Measurements from ENCODE around the gene PTPN2. TPM values are rescaled to one million over a fixed set of nuclear protein-coding genes. Genes with fewer than 3 reads are reported as not detected.
"Not testable (repeated sequence)": the region's sequence is repeated elsewhere in the genome, so short reads cannot be mapped to it uniquely, and the experiment has no call there.

PTPN2 gene
- polyA plus RNA-seq, 6 donors from 2014 or later = 84.6 to 112 (median 99.1) TPM

DNA sequence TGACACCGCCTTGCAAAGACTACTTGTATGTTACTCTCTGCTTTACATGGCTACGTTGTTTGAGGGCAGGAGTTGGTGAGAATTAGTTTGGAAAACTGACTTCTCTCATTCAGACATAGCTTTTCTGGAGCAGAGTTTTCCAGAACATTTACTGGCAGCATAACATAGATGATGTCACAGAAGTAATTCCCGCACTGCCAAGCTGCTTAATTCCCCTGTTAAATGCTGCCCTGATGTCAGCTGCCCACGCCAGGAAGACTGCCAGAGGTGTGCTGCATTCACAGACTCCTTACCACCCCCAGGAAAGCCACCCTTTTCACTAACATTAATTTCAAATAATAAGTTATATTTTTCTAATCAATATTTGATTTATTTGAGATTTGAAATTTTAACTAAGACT is 24.7 kb upstream of the PTPN2 start:
- no peak for ATAC-seq (ENCODE audit: low read depth in 2 of 2)
- Mint-ChIP-seq H3K4me3 (no peak overlapping the region), H3K36me3 (peaks cover 0 to 6% of the 10 kb centered on the region in 2 donors), H3K27ac (no peak overlapping the region), H3K9me3 (peaks cover 0 to 6% (median 0%) of the 10 kb centered on the region in 7 donors), H3K4me1 (peaks cover 3 to 8% (median 8%) of the 10 kb centered on the region in 3 donors), H3K27me3 (peaks cover 8 to 32% (median 11%) of the 10 kb centered on the region in 3 donors)
- DNase-seq = no peak

DNA sequence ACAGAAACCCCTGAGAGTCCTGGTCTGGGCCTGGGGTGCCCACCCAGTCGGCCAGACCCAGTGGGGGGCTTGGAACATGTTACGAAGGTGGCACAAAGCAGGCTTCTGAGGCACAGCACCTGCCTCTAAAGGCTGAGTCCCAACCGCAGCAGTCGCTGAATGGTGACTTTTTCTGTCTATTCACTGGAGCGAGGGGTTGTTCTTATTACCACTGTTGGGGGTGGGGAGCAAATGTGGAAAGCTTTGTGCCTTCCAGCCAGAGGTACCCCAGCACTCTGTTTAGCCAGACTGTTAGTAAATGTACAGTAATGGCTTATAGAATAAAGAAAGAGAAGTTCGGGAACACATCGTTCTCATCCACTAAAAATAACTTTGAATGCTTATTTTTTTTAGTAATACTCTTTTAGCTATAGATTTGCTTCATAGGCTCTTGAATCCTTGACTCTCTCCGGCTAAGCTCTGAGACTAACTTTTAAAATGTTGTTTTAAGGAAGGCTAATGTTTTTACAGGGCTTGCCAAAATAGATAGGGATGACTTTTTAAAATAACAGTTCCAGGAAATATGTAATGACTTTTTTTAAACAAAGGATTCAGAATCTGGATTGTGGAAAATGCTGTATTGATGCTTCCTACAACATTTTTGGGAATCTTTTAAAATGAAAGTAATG is 23.4 kb upstream of the PTPN2 start:
- no peak for ATAC-seq (ENCODE audit: low read depth in 2 of 2)
- DNase-seq = no peak

DNA sequence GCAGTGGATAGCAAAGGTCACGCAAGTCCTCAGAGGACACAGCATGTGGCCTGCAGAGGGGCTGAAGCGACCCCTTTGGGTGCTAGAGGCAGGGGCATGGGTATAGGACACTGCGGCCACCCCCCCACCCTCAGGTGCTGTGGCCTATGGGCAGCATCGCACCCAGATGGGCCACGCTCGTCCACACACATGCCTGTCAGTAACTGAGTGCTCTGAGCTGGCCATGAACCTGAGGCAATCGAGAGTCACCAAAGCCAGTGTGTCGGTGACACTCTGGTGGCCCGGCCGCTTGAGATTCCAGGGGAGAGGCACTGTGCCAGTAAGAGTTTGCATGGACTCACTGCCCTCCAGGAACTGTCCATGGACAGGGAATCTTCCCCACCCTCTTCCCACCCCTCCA is 22.7 kb upstream of the PTPN2 start:
- peaks cover 3 to 8% (median 8%) of the 10 kb centered on the region in 3 donors for H3K4me1 Mint-ChIP-seq
- H3K36me3 Mint-ChIP-seq = no peaks in the 10 kb centered on the region
- H3K4me3 Mint-ChIP-seq = no peak overlapping the region
- ATAC-seq (ENCODE audit: low read depth in 2 of 2) (no peak), DNase-seq (no peak)
- H3K27ac Mint-ChIP-seq = no peak overlapping the region
- H3K9me3 Mint-ChIP-seq = no peaks in the 10 kb centered on the region
- peaks cover 15 to 32% (median 19%) of the 10 kb centered on the region in 3 donors for H3K27me3 Mint-ChIP-seq

More for the DNA sequence above, 23.4 kb upstream of the PTPN2 start:
- peaks cover 3 to 8% (median 8%) of the 10 kb centered on the region in 3 donors for H3K4me1 Mint-ChIP-seq
- peaks cover 13 to 32% (median 14%) of the 10 kb centered on the region in 3 donors for H3K27me3 Mint-ChIP-seq
- no peak overlapping the region for H3K4me3 Mint-ChIP-seq
- H3K36me3 Mint-ChIP-seq = no peaks in the 10 kb centered on the region
- H3K27ac Mint-ChIP-seq = no peak overlapping the region
- no peaks in the 10 kb centered on the region for H3K9me3 Mint-ChIP-seq

DNA sequence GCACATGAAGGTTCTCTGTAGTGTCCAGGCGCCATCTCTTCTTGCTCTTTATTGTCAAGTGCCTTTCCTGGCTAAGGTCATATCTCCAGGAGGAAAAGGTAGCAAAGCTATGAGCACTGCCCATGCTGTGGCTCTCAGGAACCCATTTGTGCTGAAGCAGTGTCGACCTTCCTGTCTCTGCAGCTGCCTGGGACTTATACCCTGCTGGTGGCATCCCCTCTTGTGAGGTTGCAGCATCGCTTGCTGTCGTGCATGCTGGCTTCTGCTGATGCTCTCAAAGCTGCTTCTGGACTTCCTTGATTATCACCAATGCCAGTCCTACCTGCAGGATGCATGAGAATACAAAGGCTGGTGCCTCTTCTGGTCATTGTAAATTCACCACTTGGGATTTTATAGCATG is 22.1 kb upstream of the PTPN2 start:
- Mint-ChIP-seq H3K4me1 (peaks cover 3 to 6% (median 4%) of the 10 kb centered on the region in 3 donors), H3K9me3 (no peaks in the 10 kb centered on the region), H3K27ac (peak overlapping the region in 1 of 6 donors; percentile 38), H3K4me3 (no peak overlapping the region), H3K27me3 (peaks cover 15 to 32% (median 21%) of the 10 kb centered on the region in 3 donors), H3K36me3 (no peaks in the 10 kb centered on the region)
- ATAC-seq (ENCODE audit: low read depth in 2 of 2) = no peak
- DNase-seq = no peak

DNA sequence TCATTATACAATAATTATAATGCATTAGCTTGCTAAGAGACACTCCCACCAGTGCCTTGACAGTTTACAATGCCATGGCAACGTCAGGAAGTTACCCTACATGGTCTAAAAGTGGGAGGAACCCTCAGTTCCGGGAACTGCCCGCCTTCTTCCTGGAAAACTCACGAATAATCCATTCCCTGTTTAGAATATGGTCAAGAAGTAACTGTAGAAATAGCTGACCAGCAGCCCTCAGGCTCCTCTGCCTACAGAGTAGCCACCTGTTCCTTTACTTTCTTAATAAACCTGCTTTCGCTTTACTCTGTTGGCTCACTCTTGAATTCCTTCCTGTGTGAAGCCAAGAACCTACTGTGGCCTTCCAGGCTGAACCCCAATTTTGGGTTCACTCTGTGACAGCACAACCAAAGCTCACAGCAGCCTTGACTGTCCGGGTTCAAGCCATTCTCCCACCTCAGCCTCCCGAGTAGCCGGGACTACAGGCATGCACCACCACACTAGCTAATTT is 20.0 kb upstream of the PTPN2 start:
- Mint-ChIP-seq H3K27ac (no peak overlapping the region), H3K4me3 (no peak overlapping the region), H3K36me3 (no peaks in the 10 kb centered on the region), H3K27me3 (peaks cover 14 to 37% (median 27%) of the 10 kb centered on the region in 3 donors), H3K4me1 (no peaks in the 10 kb centered on the region), H3K9me3 (no peaks in the 10 kb centered on the region)
- ATAC-seq (ENCODE audit: low read depth in 2 of 2) (no peak), DNase-seq (no peak)

DNA sequence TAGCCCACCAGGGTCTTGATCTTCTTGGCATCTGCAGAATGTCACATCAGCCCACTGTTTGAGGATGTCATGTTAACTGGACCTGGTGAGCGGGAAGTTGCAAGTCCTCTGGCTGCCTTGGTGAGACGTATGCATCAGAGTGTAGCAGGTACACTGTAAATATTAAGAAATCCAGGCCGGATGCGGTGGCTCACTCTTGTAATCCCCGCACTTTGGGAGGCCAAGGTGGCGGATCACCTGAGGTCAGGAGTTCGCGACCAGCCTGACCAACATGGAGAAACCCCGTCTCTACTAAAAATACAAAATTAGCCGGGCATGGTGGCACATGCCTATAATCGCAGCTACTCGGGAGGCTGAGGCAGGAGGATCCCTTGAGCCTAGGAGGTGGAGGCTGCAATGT is 17.2 kb upstream of the PTPN2 start:
- H3K4me1 Mint-ChIP-seq; H3K9me3 Mint-ChIP-seq; ATAC-seq (ENCODE audit: low read depth in 2 of 2); DNase-seq; H3K36me3 Mint-ChIP-seq; H3K4me3 Mint-ChIP-seq: not testable (repeated sequence)
- peaks cover 16 to 36% (median 36%) of the 10 kb centered on the region in 3 donors for H3K27me3 Mint-ChIP-seq
- peak overlapping the region in 1 of 6 donors; percentile 53 for H3K27ac Mint-ChIP-seq

DNA sequence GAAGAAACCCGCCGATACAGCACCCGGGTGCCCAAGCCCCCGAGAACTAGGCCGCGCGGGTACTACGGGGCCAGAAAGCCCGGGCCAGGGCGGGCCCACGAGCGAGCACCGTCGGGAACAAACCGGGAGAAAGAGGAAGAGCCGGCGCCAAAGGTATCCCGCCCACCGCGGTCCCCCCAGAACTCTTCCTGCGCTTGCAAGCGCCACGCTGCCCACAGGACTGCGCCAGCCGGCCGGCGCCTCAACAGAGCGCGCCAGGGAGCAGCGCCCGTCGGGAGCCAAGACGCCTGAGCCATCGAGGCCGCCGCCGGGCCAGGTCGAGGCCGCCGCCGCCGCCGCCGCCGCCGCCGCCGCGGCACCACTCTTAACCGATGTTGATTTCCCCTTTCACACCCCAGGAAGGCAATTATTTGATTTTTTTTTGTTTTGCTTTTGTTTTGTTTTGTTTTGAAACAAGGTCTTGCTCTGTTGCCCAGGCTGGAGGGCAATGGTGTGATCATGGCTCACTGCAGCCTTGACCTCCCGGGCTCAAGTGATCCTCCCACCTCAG is 12.8 kb upstream of the PTPN2 start:
- DNase-seq, H3K27ac Mint-ChIP-seq, H3K9me3 Mint-ChIP-seq, H3K36me3 Mint-ChIP-seq: not testable (repeated sequence)
- peaks cover 31 to 43% (median 41%) of the 10 kb centered on the region in 3 donors for H3K27me3 Mint-ChIP-seq
- peak overlapping the region in 6 of 8 donors; percentile 62 to 75 (median 69) for H3K4me3 Mint-ChIP-seq
- H3K4me1 Mint-ChIP-seq = peaks cover 6 to 11% (median 6%) of the 10 kb centered on the region in 3 donors
- ATAC-seq (ENCODE audit: low read depth in 2 of 2) = peak; percentile 70

DNA sequence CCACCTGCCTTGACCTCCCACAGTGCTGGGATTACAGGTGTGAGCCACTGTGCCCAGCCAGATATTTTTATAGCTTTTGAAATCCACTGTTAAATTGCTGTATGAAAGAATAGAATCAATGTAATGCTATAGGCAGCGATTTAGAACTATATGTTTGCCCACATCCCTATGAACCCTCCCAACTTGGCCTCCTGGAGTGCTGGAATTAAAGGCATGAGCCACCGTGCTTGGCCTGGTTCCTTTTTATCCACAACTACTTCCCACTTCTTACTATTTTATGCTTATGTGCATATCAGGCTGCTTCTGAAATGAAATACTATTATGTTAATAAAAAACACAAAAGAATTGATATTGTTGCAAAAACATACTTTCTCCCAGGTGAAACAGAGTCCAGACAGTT is 11.6 kb upstream of the PTPN2 start:
- Mint-ChIP-seq H3K4me1 (peaks cover 7 to 11% (median 9%) of the 10 kb centered on the region in 3 donors), H3K27ac (no peak overlapping the region), H3K9me3 (no peaks in the 10 kb centered on the region), H3K27me3 (peaks cover 31 to 41% (median 40%) of the 10 kb centered on the region in 3 donors), H3K36me3 (no peaks in the 10 kb centered on the region), H3K4me3 (peak overlapping the region in 3 of 8 donors; percentile 20 to 28 (median 28))
- DNase-seq (no peak), ATAC-seq (ENCODE audit: low read depth in 2 of 2) (no peak)

DNA sequence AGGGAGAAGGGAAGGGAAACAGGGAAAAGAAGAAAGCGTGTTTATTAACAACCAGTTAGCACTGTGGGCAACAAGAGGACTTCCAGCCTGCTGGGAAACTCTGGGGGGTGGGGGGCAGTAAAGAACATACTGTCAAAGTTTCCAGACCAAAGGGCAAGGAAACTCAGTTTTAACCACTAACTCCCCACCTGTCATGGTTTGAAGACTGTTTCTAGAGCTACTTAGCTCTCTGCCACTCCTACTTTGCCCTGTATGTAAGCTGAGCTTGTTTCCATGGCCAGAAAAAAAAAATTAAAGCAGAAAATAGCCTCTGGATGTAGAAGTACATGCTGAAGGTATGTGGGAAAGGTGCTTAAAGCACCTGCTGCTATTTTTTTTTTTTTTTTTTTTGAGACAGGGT is 11.0 kb upstream of the PTPN2 start:
- Mint-ChIP-seq H3K27ac (no peak overlapping the region), H3K4me3 (peak overlapping the region in 1 of 8 donors; percentile 28), H3K9me3 (no peaks in the 10 kb centered on the region), H3K27me3 (peaks cover 29 to 41% (median 40%) of the 10 kb centered on the region in 3 donors), H3K36me3 (no peaks in the 10 kb centered on the region), H3K4me1 (peaks cover 10 to 15% (median 13%) of the 10 kb centered on the region in 3 donors)
- DNase-seq (no peak), ATAC-seq (ENCODE audit: low read depth in 2 of 2) (no peak)

DNA sequence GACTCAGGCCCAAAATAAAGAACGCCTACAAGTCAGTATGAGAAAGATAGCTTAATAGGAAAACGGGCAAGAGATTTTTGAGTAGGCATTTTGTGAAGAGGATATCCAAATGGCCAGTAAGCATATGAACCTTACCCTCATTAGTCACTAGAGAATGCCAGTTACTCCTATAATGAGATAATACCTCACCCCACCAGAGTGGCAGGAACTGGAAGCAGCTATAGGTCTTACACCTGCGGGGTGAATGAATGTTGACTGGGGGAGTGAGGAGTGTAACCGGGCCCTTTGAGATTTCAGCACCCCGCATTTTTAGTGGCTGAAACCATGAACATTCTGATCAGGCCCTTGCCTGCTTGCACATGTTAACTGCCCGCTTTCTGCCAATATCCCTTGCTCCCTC is 7.5 kb upstream of the PTPN2 start:
- no peak for DNase-seq
- Mint-ChIP-seq H3K9me3 (no peaks in the 10 kb centered on the region), H3K27me3 (peaks cover 15 to 19% (median 17%) of the 10 kb centered on the region in 3 donors), H3K36me3 (no peaks in the 10 kb centered on the region), H3K27ac (no peak overlapping the region), H3K4me3 (no peak overlapping the region), H3K4me1 (peaks cover 14 to 22% (median 17%) of the 10 kb centered on the region in 3 donors)
- ATAC-seq (ENCODE audit: low read depth in 2 of 2) = no peak

DNA sequence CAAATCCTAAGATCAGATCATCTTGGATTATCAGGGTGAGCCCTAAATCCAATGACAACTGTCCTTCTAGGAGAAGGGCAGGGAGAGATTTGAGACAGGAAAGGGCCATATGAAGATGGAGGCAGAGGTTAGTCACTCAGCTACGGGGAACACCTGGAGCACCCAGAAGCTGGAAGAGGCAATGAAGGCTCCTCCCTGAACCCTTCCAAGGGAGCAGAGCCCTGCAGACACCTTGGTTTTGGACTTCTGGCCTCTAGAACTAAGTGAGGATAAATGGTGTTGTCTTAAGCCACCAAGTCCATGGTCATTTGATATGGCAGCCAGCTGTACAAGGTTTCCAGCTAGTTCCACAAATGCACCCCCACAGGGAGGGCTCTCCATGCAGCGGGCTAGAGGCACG is 6.9 kb upstream of the PTPN2 start:
- H3K27me3 Mint-ChIP-seq = peaks cover 12 to 17% (median 16%) of the 10 kb centered on the region in 3 donors
- H3K4me1 Mint-ChIP-seq = peaks cover 18 to 27% (median 22%) of the 10 kb centered on the region in 3 donors
- DNase-seq = no peak
- no peak overlapping the region for H3K27ac Mint-ChIP-seq
- no peak overlapping the region for H3K4me3 Mint-ChIP-seq
- ATAC-seq (ENCODE audit: low read depth in 2 of 2) = no peak
- no peaks in the 10 kb centered on the region for H3K9me3 Mint-ChIP-seq
- H3K36me3 Mint-ChIP-seq = no peaks in the 10 kb centered on the region

DNA sequence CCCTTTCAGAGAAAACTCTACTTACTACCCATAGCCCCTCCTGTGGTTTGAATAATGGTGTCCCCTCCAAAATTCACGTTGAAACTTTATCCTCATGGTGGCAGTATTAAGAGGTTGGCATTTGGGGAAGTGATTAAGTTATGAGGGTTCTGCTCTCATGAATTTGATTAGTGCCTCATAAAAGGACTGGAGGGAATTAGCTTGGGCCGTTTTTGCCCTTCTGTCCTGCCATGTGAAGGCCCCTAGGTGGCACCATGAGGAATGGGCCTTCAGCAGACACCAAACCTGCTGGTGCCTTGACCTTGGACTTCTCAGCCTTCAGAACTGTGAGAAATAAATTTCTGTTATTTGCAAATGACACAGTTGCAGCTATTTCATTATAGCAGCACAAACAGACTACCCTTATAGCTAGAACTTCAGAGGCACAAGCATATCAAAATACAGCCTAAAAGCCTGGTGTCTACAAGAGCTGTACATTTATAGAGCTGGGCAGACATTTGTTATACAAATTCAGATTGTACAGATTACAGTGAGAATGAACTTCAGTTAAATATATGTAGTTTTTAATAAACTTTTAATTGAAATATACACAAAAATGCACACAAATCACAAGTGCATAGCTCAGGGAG is 2.6 kb upstream of the PTPN2 start:
- Mint-ChIP-seq H3K9me3 (no peaks in the 10 kb centered on the region), H3K4me1 (peaks cover 33 to 48% (median 36%) of the 10 kb centered on the region in 3 donors), H3K4me3 (peak overlapping the region in 3 of 8 donors; percentile 42 to 98 (median 55)), H3K27ac (peak overlapping the region in 5 of 6 donors; percentile 11 to 89 (median 76)), H3K36me3 (no peaks in the 10 kb centered on the region), H3K27me3 (no peaks in the 10 kb centered on the region)
- no peak for ATAC-seq (ENCODE audit: low read depth in 2 of 2)
- DNase-seq = peak; percentile 32

DNA sequence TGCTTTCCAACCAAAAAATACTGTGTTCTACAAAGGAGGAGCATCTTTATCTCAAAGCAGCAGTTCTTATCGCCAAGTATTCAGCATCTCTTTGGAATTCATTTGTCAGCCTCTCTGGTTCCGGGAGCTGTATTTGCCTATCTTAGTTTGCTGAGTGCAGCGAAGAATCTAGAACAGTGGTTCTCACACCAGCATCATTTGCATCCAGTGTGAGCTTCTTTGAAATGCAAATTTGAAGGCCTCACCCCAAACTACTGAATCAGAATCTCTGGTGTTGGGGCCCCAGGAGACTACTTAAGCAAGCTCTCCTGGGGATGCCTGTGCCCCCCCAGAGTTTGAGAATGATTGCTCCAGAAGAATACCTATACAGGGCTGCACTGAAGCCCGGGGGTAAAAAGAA is 1.5 kb upstream of the PTPN2 start:
- DNase-seq = no peak
- peaks cover 39 to 58% (median 45%) of the 10 kb centered on the region in 3 donors for H3K4me1 Mint-ChIP-seq
- peak overlapping the region; percentile 4 to 98 (median 80) for H3K4me3 Mint-ChIP-seq
- no peaks in the 10 kb centered on the region for H3K9me3 Mint-ChIP-seq
- no peak for ATAC-seq (ENCODE audit: low read depth in 2 of 2)
- no peaks in the 10 kb centered on the region for H3K36me3 Mint-ChIP-seq
- H3K27ac Mint-ChIP-seq = peak overlapping the region in 5 of 6 donors; percentile 96 to 98 (median 97)
- H3K27me3 Mint-ChIP-seq = no peaks in the 10 kb centered on the region
